Measurements from ENCODE around the gene NMNAT2.

DNA sequence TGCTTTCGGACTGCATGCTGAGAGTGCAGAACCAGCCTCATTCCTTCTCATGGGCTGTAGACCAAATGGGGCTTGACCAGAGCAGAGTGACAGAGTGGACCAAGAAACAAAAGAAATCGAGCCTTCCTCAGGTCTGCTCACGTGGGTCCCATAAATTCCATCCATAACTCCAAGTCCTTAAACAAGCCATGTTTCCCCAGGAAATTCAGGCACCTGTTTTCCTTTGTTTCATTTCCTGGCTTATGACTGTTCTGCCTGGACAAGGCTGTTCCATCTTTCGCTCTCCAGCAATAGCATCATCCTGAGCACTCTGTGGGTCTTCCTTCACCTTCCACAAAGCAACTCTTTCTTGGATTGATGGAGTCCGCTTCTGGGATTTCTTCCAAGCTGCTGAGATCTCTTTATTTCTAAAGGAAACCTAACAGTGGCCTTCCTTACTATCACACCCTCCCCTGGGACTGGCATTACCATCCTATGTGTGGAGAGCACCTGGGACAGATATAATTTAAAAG, 168.2 kb downstream of the NMNAT2 start:
- TF ChIP-seq, protein P1, sequence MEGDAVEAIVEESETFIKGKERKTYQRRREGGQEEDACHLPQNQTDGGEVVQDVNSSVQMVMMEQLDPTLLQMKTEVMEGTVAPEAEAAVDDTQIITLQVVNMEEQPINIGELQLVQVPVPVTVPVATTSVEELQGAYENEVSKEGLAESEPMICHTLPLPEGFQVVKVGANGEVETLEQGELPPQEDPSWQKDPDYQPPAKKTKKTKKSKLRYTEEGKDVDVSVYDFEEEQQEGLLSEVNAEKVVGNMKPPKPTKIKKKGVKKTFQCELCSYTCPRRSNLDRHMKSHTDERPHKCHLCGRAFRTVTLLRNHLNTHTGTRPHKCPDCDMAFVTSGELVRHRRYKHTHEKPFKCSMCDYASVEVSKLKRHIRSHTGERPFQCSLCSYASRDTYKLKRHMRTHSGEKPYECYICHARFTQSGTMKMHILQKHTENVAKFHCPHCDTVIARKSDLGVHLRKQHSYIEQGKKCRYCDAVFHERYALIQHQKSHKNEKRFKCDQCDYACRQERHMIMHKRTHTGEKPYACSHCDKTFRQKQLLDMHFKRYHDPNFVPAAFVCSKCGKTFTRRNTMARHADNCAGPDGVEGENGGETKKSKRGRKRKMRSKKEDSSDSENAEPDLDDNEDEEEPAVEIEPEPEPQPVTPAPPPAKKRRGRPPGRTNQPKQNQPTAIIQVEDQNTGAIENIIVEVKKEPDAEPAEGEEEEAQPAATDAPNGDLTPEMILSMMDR (IDR thresholded peaks at IDR 0.05 in 4 of 5, conservative IDR thresholded peaks at IDR 0.05 in 1 of 5) = no peak
- TF ChIP-seq POLR2A (IDR thresholded peaks at IDR 0.05) = no peak
